HG03025 (cell line): ENCODE measurements around the gene HHAT.

Experiments
- ATAC-seq: cut with Tn5 transposase; IDR thresholded peaks from one replicate; pipeline ENCODE4 v1.9.1; 2021; ENCODE audit warnings: mild to moderate bottlenecking, moderate library complexity; ENCODE audit not compliant: unreplicated experiment, low FRiP score

Gene HHAT

GRCh38 chr1:210477328-210477924, 148.7 kb downstream of the HHAT start:
- ATAC-seq = no peak

DNA sequence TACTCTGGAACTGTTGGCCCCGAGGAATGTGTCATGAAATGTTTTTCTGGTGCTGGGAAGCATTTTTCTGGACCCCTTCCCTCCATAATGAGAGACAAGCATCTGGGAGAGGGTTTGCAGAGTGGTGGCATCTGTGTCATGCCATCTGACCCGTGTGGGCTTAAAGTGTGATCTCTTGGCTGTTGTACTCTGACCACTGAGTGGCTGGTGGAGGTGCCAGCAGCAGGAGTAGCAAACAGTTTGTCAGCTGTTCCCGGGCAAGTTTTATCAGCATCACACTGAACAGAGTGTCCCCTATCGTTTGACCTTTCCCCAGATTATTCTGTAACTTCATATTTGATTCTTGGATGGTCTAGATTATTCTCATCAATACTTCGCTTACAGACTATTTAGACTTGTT, 150.1 kb downstream of the HHAT start:
- no peak for ATAC-seq

- ATAC-seq = no peak
These were observed 153.8 kb downstream of the HHAT start for GRCh38 chr1:210482491-210482890.

DNA sequence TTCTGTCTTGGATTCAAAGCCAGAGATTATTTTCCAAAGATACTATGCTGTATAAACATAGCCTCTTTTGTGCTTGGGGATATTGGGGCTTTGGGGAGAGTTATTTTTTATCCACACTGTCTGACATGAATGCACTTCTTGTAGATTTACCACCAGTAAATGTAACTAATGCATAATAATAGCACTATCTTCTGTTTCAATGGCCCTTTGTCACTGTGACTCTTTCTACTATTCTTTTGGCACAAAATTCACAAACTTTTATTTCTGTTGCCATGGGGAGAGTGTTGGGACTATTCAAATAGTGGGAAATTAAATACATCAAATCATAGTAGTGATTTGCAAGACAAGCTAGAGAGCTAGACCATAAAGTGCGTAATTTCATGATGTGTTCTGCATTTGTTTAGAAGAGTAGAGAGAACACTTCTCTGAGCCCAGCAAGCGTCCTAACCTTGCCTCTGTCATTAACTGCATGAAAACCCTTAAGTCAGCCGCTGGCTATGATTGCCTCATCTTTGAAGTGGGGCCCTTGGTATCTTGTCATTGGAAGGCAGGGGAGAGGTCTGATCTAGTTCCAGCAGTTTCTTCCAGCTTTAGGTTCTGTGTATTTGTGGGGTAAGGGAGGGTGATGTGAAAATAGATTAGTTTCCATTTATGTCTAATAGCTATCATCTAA, 154.4 kb downstream of the HHAT start:
- no peak for ATAC-seq

GRCh38 chr1:210483821-210484220, 155.1 kb downstream of the HHAT start:
- no peak for ATAC-seq

- no peak for ATAC-seq
These were observed 158.3 kb downstream of the HHAT start for GRCh38 chr1:210487021-210487420.

DNA sequence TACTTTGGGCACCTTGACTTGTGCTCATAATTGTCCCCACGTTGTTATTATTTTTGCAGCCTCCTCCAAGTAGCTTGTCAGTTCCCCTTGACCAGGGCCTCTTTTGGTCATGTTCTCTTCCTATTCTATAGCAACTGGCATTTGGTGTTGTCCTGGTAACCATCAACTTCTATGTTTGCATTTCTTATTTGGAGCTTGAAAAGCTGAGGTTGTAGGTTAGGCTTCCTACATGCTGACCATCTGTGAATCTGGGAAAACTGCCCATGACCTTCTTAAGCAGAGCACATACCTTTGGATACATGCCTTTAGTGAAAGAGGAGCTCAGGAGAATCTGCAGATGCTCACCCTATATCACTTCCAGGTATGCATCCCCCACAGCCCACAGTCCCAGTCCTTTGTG, 160.8 kb downstream of the HHAT start:
- ATAC-seq = no peak

DNA sequence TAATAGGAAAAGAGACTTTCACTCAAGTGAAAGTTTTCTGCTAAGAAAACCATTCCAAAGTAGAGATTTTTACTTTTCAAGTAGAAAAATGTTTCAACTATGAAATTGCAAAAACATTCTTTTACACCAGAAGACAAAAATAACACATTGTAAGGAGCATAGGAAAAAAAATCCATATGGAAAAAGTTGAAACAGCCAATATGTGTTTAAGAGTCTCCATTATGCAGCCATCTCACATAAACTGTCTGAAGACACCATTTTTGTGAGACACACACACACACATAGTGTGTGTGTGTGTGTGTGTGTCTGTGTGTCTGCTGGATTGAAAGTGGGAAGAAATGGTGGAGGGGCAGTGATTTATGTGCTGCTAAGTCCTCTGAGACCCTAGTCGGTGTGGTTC, 162.1 kb downstream of the HHAT start:
- no peak for ATAC-seq

DNA sequence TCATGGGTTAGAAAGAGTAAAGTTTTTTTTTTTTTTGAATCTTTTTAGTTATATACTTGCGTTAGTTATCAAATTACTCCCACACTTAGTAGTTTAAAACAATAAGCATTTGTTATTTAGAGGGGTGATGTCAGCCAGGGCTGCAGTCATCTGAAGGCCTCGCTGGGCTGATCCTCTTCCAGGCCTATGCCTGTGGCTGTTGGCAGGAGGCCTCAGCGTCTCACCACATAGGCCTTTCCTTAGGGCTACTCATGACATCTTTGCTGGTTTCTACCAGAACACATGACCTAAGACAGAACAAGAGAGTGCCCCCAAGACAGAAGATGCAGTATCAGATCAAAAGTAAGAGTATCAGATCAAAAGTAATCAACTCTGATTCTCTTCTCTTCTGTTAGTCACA, 167.4 kb downstream of the HHAT start:
- ATAC-seq = no peak

GRCh38 chr1:210499956-210500355, 171.3 kb downstream of the HHAT start:
- no peak for ATAC-seq

DNA sequence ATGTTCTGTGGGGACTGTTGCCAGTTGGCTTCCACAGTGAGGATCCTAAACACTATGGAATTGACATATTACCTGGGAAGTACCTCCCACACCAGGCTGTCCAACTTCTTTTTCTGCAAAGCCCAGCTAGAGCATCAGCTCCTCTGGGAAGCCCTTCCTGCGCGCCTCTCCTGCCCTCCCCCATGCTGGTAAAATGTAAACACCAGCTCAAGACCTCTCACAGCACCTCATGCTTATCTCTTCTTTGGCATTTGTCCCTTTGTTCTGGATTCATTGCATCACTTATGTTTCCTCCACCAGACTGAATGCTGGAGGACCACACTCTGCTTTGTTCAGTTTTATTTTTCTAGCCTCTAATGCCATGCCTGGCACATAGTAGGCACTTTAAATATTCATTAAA, 172.1 kb downstream of the HHAT start:
- ATAC-seq = no peak

DNA sequence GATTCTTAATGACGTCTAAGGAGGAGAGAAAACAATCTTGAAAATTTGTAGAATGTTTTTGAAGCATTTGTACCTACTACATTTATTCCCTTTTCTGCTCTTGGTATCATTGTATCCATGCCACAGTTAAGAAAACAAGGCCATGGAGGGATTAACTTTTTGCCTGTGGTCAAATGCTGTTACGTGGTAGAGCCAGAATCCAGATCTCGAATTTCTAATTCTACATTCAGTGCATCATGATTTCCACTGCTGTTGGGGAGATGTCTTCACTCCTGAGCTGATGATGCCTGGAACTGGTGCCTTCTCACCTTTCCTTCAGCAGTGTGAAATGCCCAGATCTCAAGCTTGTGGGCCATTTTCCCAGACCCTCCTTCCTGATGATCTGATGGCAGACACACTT, 175.6 kb downstream of the HHAT start:
- ATAC-seq = no peak

DNA sequence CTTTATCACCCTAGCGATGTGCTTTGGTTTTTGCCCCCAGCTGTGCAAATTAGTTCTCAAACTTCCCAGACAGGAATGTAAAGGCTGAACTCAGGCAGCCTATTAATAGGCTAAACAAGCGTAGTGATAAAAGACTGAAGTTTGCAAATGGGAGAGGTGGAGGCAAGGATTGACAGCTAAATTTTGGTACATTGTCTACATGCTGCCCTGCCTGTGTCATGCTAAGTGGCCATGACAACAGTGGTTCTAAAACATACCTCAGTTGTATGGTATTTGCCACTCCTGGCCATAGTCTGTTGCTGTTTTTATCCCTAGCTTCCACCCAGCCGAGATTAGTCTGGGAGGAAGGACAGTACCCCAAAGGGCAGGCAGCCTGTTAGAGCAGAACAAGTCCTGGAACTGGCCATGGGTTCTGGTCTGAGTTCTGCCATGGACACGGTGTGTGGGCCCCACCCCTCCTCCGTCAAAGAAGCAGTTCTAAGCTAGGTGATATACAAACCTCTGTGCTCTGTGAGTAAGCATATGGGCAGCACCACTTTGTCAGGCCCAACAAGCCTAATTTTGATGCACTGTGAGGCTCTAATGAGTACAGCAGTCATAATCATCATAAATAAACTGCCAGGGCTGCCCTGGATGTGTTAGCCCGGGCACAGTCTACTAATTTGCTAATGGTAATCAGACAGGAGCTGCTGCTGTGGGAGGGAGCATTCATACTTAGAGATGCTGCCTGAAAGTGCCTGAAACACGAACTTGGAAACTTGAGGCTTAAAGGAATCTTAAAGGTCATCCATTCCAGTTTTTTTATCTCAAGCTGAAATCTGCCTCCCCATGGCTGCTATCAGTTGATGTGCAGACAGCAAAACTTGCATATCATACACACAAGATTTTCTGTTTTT, 177.1 kb downstream of the HHAT start:
- no peak for ATAC-seq

DNA sequence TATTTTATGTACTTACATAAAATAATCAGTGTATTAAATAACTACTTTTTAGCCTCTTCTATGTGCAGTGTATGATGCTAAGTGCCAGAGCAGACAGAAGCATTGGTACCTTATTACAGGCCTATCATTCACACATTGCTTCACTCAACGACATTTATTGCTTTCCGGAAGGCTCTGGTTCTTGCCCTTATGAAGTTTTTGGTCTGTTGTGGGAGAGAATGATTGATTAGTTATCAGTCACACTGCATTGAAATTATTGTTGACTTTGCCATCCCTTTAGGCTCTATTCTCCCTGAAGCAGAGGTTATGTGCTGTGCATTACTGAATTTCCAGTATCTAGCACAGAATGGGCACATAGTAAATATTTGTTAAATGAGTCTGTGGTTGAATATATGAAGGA, 178.0 kb downstream of the HHAT start:
- no peak for ATAC-seq

DNA sequence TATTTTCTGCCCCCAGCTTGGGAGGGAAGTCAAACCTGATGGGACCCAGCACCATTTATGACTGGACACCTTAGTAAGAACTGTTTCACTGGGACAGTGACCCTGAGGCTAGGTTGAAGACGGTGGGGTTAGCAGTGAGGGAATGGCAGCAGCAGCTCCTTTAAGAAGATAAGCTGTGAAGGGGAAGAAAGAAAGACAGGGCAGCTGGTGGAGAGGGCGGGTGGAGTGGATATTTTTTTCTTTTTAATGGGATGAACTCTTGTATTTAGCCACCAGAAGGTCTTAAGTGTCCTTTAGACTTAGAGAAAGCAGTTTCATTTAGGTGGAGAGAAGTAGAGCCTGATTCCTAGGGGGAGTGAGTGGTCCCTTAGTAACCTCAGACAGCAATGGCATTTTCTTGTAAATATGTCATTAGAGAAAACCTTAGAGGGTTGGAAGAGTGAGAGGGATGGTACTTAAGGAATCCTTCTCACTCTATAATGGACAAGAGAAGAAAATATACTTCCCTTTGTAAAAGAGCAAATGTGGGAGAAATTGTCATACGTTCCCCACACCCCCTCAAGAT, 187.5 kb downstream of the HHAT start:
- ATAC-seq = no peak

- ATAC-seq = no peak
These were observed 188.2 kb downstream of the HHAT start for GRCh38 chr1:210516697-210517459.

GRCh38 chr1:210523830-210524229, 195.1 kb downstream of the HHAT start:
- no peak for ATAC-seq

DNA sequence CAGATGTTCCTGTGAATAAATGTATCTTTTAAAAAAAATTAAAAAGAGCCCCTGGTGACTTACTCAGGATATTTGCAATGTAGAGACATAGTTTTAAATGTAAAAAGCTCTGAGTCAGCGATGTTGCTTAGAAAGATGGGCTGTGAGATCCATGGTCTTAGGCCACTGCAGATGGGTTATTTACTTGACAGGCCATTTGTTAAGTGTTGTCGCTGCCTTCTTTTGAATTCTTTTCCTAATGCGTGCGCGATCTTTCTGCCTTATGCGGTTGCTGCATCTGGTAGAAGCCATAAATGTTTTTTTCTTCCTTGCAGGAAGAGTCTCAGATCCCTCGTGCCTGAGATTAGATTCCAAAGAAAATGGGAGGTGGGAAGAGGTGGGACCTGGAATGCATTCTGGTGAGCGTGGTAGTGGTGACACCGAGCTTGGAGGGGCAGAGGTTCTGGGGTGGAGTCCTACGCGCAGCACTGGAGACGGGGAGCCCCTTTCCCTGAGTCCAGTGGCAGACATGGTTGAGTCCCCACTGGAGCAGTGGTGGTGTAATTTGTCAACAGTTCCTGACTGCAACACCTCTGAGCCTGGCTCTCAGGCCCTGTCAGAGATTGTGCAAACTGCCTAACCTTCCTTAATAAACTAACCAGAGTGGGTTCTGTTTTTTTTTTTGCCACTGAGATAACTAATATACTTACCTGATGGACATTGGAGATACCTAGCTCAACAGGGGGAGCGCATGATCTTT, 197.2 kb downstream of the HHAT start:
- ATAC-seq = no peak

DNA sequence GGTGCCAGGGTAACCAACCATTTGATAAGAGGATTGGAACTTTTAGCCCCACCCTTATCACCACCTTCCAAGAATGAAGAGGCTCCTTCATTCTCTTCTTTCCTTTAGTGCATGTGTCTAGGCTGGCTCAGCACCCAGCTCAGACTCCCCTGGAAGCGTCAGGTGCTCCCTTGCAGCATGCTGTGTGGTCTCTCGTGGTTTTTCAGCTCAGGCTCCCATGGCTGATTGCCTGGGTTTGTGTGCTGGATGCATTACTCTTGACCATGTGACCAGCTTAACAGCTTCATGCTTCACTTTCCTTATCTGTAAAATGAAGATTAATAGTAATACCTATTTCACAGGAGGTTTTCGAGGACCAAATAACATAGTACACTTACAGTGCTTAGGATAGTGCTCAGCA, 198.4 kb downstream of the HHAT start:
- no peak for ATAC-seq
